GM12878 (cell line): ENCODE measurements around the gene ASCC2. TPM values are rescaled to one million over a fixed set of nuclear protein-coding genes. Genes with fewer than 3 reads are reported as not detected.

Source experiments
- ATAC-seq: fragments of 200-7000 bp; cut with Tn5 transposase; 3 replicates; pipeline ENCODE4 v1.9.1; 2020; ENCODE audit warnings: mild to moderate bottlenecking, moderate library complexity
- BruUV-seq: library from RNA; stranded (reverse); fragments of 400-500 nt; replicated peaks from 2 replicates; lab custom pipeline; 2021; lab: Mats Ljungman, UMichigan
- CTCF ChIA-PET: fragments of 300-600 bp; sonication (Branson Sonifier 250); formaldehyde crosslinking; extraction: SDS; loops from one replicate; lab custom pipeline; 2021; ENCODE audit warnings: inconsistent platforms; lab: Yijun Ruan, JAX
- POLR2A ChIA-PET: fragments of 350-600 bp; formaldehyde crosslinking; extraction: SDS; loops from one replicate; lab custom pipeline; 2021; ENCODE audit warnings: inconsistent platforms; lab: Charles Lee
- RAD21 ChIA-PET: fragments of 300-600 bp; sonication (Branson Sonifier 250); formaldehyde crosslinking; loops from one replicate; lab custom pipeline; 2023; ENCODE audit warnings: antibody characterized with exemption; ENCODE audit not compliant: unreplicated experiment; lab: Charles Lee
- SMC1A ChIA-PET: fragments of 300-600 bp; sonication (Branson Sonifier 250); formaldehyde crosslinking; loops from one replicate; lab custom pipeline; 2023; ENCODE audit not compliant: unreplicated experiment, uncharacterized antibody; lab: Charles Lee
- DNase-seq: peaks from one replicate; pipeline ENCODE4 v3.0.0-alpha.2; 2011; ENCODE audit warnings: low read depth, low spot score
- FAIRE-seq: peaks from 3 replicates; lab custom pipeline; 2011; peaks lifted over from hg19 to GRCh38; lab: Jason Lieb, UNC
- H2AFZ ChIP-seq: 2 replicates; pipeline ENCODE4 v1.6.0; 2011; ENCODE audit warnings: low read depth, low read length, control low read depth; ENCODE audit not compliant: control insufficient read depth
- H3K27ac ChIP-seq: 2 replicates; pipeline ENCODE4 v1.5.1; 2011; ENCODE audit warnings: control low read depth; ENCODE audit not compliant: control insufficient read depth, insufficient read depth
- H3K27me3 ChIP-seq, 2 experiments: replicated peaks in 1 of 2; 2 replicates each; pipeline versions ENCODE4 v1.6.0 to v1.6.1; 2011; ENCODE audit warnings: low read length in 1 of 2; ENCODE audit not compliant: control insufficient read depth in 2 of 2, insufficient read depth in 2 of 2
- H3K36me3 ChIP-seq, 2 experiments: 2 replicates each; pipeline ENCODE4 v1.5.1; 2011; ENCODE audit warnings: low read length in 1 of 2; ENCODE audit not compliant: control insufficient read depth in 2 of 2, insufficient read depth in 2 of 2
- H3K4me1 ChIP-seq: 2 replicates; pipeline ENCODE4 v1.6.1; 2011; ENCODE audit warnings: mild to moderate bottlenecking, low read length, moderate library complexity, mixed read lengths; ENCODE audit not compliant: control insufficient read depth, insufficient read depth
- H3K4me2 ChIP-seq: 2 replicates; pipeline ENCODE4 v1.6.0; 2011; ENCODE audit warnings: control low read depth; ENCODE audit not compliant: control insufficient read depth, insufficient read depth
- H3K4me3 ChIP-seq: fragments of 200-600 bp; sonication (generic); 2 replicates; pipeline ENCODE4 v1.5.1; 2016
- H3K79me2 ChIP-seq: 2 replicates; pipeline ENCODE4 v1.6.0; 2011; ENCODE audit warnings: low read length; ENCODE audit not compliant: control insufficient read depth, insufficient read depth
- H3K9ac ChIP-seq: 2 replicates; pipeline ENCODE4 v1.8.0; 2011; ENCODE audit warnings: low read length, control low read depth, mixed read lengths; ENCODE audit not compliant: control insufficient read depth, insufficient read depth
- H3K9me3 ChIP-seq: replicated peaks from 3 replicates; pipeline ENCODE4 v1.5.1; 2011; ENCODE audit warnings: mild to moderate bottlenecking, low read length; ENCODE audit not compliant: control insufficient read depth, insufficient read depth
- H4K20me1 ChIP-seq: 2 replicates; pipeline ENCODE4 v1.6.0; 2011; ENCODE audit not compliant: control insufficient read depth, insufficient read depth
- ATF2 ChIP-seq: IDR thresholded peaks from 2 replicates; pipeline ENCODE4 v1.6.1; 2012; ENCODE audit warnings: low read length, inconsistent platforms
- CEBPZ ChIP-seq: fragments of 150-350 bp; IDR thresholded peaks from 2 replicates; pipeline ENCODE4 v1.6.1; 2016; ENCODE audit warnings: low read depth, low read length
- CREB1 ChIP-seq: IDR thresholded peaks from 2 replicates; pipeline ENCODE4 v1.6.1; 2012; ENCODE audit warnings: low read depth, mild to moderate bottlenecking, inconsistent platforms
- GABPA ChIP-seq: IDR thresholded peaks from 2 replicates; pipeline ENCODE4 v1.6.1; 2014; ENCODE audit warnings: antibody characterized with exemption, low read depth, mild to moderate bottlenecking, inconsistent platforms
- HCFC1 ChIP-seq: fragments of 150-350 bp; IDR thresholded peaks from 2 replicates; pipeline ENCODE4 v1.6.1; 2014; ENCODE audit warnings: low read length
- MLLT1 ChIP-seq: fragments of 450-650 bp; IDR thresholded peaks from 2 replicates; pipeline ENCODE4 v1.6.1; 2016; ENCODE audit warnings: mild to moderate bottlenecking
- MYB ChIP-seq: fragments of 150-350 bp; IDR thresholded peaks from 2 replicates; pipeline ENCODE4 v1.6.1; 2014; ENCODE audit warnings: mild to moderate bottlenecking, low read depth, low read length, borderline replicate concordance
- PRDM15 ChIP-seq: fragments of 450-650 bp; formaldehyde crosslinking; IDR thresholded peaks from 2 replicates; pipeline ENCODE4 v1.4.0; 2020; ENCODE audit warnings: mild to moderate bottlenecking, moderate library complexity
- SMAD5 ChIP-seq: IDR thresholded peaks from 2 replicates; pipeline ENCODE4 v1.6.1; 2016; ENCODE audit warnings: antibody characterized with exemption, low read depth
- SREBF1 ChIP-seq: IDR thresholded peaks from 2 replicates; pipeline ENCODE4 v1.6.1; 2012; ENCODE audit warnings: mild to moderate bottlenecking, low read length
- YY1 ChIP-seq: IDR thresholded peaks from 2 replicates; pipeline ENCODE4 v1.6.1; 2011; ENCODE audit warnings: low read depth, mild to moderate bottlenecking, low read length
- WGBS: methylation state at CpG from one replicate; pipeline ENCODE4 v1.1.6; 2016; ENCODE audit warnings: low lambda C conversion rate; ENCODE audit not compliant: insufficient replicate concordance, insufficient coverage; ENCODE audit errors: missing lambda C conversion rate; 5-methylcytosine and 5-hydroxymethylcytosine counted together
- in situ Hi-C: fragments of 300-500 bp; cut with MboI; formaldehyde crosslinking; loops from 9 replicates; pipeline ENCODE4 v1.14.3; 2018; ENCODE audit warnings: mixed read lengths
- intact Hi-C: fragments of 100-400 bp; cut with micrococcal nuclease; formaldehyde crosslinking; loops from one replicate; pipeline ENCODE4 v1.14.2; 2022; ENCODE audit not compliant: unreplicated experiment
- polyA plus RNA-seq, 11 experiments: library from polyadenylated mRNA; depleted of rRNA in 4 of 11; unstranded in 6 of 11; stranded (reverse) in 5 of 11; fragments of >200 nt; fragmentation: Nextera tagmentation in 4 of 11; fragmentation: Illumina TruSeq in 1 of 11; extraction: Ambion mirVana in 4 of 11; extraction: Trizol in 1 of 11; gene quantifications; 1 replicate in 1 of 11; 2 replicates in 10 of 11; pipeline versions ENCODE4 v1.2.1 to v1.2.3, GENCODE V29; 2011 to 2016; ENCODE audit warnings: inconsistent platforms in 2 of 11, missing spikeins in 2 of 11, low read depth in 1 of 11
- total RNA-seq, 4 experiments: library from RNA; depleted of rRNA in 3 of 4; stranded (reverse); fragments of >200 nt in 3 of 4; fragmentation: Illumina TruSeq in 1 of 4; extraction: Trizol in 1 of 4; gene quantifications; 2 replicates each; pipeline versions ENCODE4 v1.2.1 to v1.2.3, GENCODE V29; 2013 to 2021

Gene ASCC2
- total and polyA plus RNA-seq, 10 of the 15 experiments (the other 5 are each of a cell fraction or from before 2014, with no cell fraction given): 5.3 to 91.4 (median 56.5) TPM

GRCh38 chr22:29860006-29860766 lies 22.1 kb upstream of the ASCC2 start:
- in situ Hi-C loops (no loop called here), intact Hi-C loops (no loop called here)
- H3K79me2 ChIP-seq: no peaks in the 10 kb centered on the region
- H2AFZ ChIP-seq: no peak overlapping the region
- H3K27ac ChIP-seq: no peak overlapping the region
- H3K4me2 ChIP-seq: no peak overlapping the region
- ChIA-PET RAD21 (interaction anchor here (0.6 kb wide), 2 partner anchors 84 to 314 kb away, joined by 3 read pairs; no protein-coding TSS in a partner anchor), CTCF (interaction anchor here (1.4 kb wide), 1 partner anchor 224 kb away, joined by 4 read pairs; no protein-coding TSS in a partner anchor), POLR2A (no interaction called here), SMC1A (interaction anchor here (0.6 to 1.4 kb wide), 2 partner anchors 34 to 116 kb away, joined by 3 read pairs; no protein-coding TSS in a partner anchor)
- no peak overlapping the region for H3K4me3 ChIP-seq
- FAIRE-seq: no peak
- no peaks in the 10 kb centered on the region for H3K27me3 ChIP-seq
- H4K20me1 ChIP-seq: no peaks in the 10 kb centered on the region
- no peak for ATAC-seq
- H3K9ac ChIP-seq: no peak overlapping the region
- DNase-seq: no peak
- no TSS peak for BruUV-seq
- H3K4me1 ChIP-seq: no peaks in the 10 kb centered on the region
- H3K36me3 ChIP-seq: no peaks in the 10 kb centered on the region
- 34% methylated on average over 2 of the region's 2 CpGs for WGBS
- no peaks in the 10 kb centered on the region for H3K9me3 ChIP-seq
- TF ChIP-seq CEBPZ: no peak
- no peak for TF ChIP-seq MLLT1
- no peak for TF ChIP-seq GABPA
- TF ChIP-seq YY1: no peak
- TF ChIP-seq MYB: no peak
- TF ChIP-seq HCFC1: no peak
- TF ChIP-seq SREBF1: no peak
- no peak for TF ChIP-seq ATF2
- TF ChIP-seq PRDM15 (CRISPR knock-in tag): no peak
- no peak for TF ChIP-seq SMAD5
- TF ChIP-seq CREB1: no peak
